ENCODE measurements around the gene ELL.

DNA sequence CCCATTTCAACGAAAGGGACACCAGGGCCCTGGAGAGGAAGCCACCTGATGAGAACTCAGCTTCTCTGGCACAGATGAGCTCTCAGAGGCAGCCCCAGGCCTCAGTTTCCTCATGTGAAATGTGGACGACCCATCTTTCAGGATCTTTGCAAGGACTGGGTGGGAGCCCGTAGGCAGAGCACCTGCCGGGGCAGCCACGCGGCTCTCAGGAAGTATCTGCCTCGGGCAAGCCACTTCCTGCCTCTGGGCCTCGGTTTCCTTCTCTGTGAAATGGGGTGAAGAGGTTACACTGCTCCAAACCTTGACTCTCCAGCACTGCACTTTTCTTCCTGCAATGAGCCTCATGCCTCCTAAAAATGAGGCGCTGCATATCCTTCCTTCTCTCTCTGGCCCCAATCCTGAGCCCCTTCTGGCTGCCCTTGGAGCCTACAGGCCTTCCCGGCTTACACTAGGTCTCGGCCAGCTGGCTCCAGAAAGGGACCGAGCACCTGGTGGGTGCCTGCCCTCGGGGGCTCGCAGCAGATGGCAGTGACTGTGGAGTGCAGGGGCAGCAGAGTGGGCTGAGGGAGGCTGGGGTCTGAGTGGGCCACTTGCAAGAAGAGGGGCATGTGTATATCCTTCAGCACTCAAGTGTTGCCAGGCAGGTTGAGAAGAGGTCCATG lies 99.2 kb downstream of the ELL start:
- TF ChIP-seq, protein P1, sequence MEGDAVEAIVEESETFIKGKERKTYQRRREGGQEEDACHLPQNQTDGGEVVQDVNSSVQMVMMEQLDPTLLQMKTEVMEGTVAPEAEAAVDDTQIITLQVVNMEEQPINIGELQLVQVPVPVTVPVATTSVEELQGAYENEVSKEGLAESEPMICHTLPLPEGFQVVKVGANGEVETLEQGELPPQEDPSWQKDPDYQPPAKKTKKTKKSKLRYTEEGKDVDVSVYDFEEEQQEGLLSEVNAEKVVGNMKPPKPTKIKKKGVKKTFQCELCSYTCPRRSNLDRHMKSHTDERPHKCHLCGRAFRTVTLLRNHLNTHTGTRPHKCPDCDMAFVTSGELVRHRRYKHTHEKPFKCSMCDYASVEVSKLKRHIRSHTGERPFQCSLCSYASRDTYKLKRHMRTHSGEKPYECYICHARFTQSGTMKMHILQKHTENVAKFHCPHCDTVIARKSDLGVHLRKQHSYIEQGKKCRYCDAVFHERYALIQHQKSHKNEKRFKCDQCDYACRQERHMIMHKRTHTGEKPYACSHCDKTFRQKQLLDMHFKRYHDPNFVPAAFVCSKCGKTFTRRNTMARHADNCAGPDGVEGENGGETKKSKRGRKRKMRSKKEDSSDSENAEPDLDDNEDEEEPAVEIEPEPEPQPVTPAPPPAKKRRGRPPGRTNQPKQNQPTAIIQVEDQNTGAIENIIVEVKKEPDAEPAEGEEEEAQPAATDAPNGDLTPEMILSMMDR (IDR thresholded peaks at IDR 0.05; ENCODE audit: extremely low read depth in 1 of 2, insufficient read depth in 1 of 2, low read depth in 1 of 2, low read length in 2 of 2) = no peak
- TF ChIP-seq, protein P2, sequence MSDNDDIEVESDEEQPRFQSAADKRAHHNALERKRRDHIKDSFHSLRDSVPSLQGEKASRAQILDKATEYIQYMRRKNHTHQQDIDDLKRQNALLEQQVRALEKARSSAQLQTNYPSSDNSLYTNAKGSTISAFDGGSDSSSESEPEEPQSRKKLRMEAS (IDR thresholded peaks at IDR 0.05; ENCODE audit: insufficient read depth, insufficient read length) = no peak
- no peak for TF ChIP-seq MYC (IDR thresholded peaks at IDR 0.05; ENCODE audit: low read depth, low read length)
- TF ChIP-seq JUN (IDR thresholded peaks at IDR 0.05; ENCODE audit: borderline replicate concordance, insufficient read depth, insufficient read length, low read depth) = no peak
- TF ChIP-seq EZH2 (IDR thresholded peaks at IDR 0.05; ENCODE audit: borderline replicate concordance, low read depth, low read length, severe bottlenecking) = no peak
- no peak for TF ChIP-seq POLR2A (IDR thresholded peaks at IDR 0.05; ENCODE audit: low read depth, low read length)
- TF ChIP-seq POLR2AphosphoS5 (IDR thresholded peaks at IDR 0.05; ENCODE audit: insufficient read depth, low read depth, low read length) = no peak
